ENCODE data around the gene MIGA2.

- TF ChIP-seq CTCF (tag by site-specific recombination; IDR thresholded peaks at IDR 0.05) = no peak; the same call in 1 of the 2 replicates
- no peak for TF ChIP-seq ZBTB10 (tag by site-specific recombination; IDR thresholded peaks at IDR 0.05)
- TF ChIP-seq ATF2 (tag by site-specific recombination; IDR thresholded peaks at IDR 0.05; ENCODE audit: low read depth) = no peak
Measured at GRCh38 chr9:129036241-129036922, at the start of gene MIGA2.
